Thoracic aorta endothelial cell (primary cell): Measurements from ENCODE around the gene PPID. TPM values are rescaled to one million over a fixed set of nuclear protein-coding genes. Genes with fewer than 3 reads are reported as not detected.

Source experiments
- small RNA-seq: library from RNA; depleted of rRNA; stranded (forward); fragments of <200 nt; gene quantifications from one replicate; pipeline ENCODE3, GENCODE V24; 2012
- total RNA-seq: library from RNA; depleted of rRNA; stranded (reverse); fragments of >200 nt; gene quantifications from 2 replicates; pipeline ENCODE4 v1.2.3, GENCODE V29; 2012

PPID gene
- 28.3 and 34.8 TPM in 2 replicates for total RNA-seq

DNA sequence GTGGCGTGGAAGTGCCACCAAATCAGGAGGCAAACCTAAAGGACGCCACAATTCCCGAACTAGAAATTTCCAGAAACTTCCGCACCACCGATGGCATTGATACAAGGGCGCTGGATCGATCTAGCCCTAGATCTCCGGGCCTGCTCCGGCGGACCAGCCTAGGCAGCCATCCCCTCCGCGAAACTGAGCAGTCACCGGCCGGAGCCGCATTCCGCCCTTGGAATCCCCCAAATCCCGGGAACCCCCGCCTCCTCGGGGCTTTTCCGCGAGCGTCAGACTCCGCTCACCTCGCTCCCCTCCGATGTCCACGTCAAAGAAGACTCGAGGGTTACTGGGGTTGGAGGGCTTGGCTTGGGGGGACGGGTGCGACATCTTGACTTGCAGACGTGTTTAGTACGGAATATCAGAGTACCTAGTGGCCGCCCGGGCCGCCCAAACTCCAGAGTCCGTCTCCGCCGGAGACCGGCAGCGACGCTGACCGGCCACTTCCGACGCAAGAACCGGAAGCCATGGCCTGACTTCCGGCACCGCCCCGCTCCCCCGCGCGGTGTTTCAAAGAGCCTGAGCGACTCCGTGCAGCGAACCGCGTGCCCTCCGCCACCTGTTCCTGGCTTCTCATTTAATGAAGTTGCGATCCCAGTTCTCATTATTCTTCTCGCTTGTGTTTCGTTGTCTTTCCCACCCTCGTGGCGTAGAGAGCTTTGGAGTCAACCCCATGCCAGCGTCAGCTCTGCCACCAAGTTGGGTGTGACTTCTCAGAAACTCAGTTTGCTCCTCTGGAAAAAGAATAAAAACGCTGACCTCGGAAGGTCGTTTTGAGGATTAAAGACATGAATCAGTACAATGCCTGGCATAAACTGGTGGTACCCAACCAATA is at the start of gene PPID:
PPID (minus strand) TSS at position 480 of the 877 bp plus-strand sequence; CDS start at position 372, 108 bp downstream.

DNA sequence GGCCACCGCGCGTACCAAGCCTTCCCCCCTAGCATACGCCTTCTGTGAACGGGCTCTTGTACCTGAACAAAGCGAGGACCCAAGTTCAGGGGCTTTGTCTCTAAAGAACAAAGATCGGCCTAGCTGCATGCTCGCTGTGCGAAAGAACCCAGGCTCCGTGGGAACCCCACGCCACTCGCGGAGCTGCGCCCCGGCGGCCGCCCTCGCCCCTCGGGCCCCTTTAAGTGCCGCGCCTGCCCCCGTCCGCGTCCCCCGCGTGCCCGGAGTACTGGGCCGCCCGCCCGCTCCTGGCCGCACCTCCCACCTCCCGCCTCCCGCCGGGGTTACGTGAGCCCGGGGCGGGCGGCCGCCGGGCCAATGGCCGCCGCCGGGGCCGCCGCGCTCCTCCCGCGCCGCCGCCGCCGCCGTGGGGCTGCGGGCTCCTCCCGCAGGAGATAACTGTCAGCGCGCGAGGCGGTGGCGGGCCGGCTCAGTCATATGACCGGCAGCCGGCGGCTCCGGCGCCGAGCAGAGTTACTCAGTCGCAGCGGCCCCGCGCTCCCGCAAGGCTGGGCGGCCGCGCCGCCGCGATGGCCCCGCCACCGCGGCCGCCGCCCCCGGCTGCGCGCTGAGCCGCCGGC is 45.5 kb upstream of the PPID start, which contains the start of gene FNIP2:
FNIP2 (plus strand) TSS at position 472 of the 620 bp plus-strand sequence. CDS start 187 bp downstream, outside the sequence.

DNA sequence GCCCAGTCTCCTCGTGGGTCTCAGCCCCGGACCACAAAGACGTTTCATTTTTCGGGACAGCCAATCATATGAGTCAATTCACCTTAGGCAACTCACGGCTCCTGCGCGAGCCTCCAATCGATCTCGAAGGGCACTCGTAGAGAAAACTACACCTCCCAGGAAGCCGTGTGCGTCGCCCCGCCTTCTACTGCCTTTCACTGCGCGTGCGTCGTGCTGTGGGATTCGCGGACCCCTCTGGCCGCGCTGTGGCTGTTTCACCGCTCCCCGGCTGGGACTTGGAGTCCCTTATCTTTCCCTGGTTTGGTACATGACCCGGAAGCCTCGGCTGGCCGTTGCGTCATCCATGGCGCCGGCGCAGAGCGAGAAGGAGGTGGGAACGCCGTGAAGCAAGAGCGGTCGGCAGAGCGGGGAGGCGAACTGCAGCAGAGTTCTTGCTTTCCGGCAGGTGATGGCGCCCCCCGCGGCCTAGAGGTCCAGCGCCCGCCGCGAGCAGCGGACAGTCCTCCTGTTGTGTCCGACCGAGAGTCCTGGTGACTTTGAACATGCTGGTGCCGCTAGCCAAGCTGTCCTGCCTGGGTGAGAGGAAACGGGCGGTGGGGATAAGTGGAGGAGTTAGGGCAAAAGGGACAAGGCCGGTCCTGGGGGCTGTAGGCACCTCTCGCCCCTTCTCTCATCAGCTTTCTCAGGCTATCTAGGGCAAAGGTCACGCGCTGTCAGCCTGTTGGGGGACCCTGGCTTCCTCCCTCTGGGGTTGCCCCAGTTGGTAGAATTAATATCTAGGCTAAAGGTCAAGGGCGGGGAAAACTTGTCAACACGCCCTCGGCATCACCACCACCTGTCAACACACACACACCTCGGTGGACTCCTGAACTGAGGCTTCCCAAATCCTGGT is 51.0 kb downstream of the PPID start, which contains the start of gene ETFDH:
ETFDH (plus strand) TSS at position 382 of the 892 bp plus-strand sequence; CDS start at position 543, 161 bp downstream.

DNA sequence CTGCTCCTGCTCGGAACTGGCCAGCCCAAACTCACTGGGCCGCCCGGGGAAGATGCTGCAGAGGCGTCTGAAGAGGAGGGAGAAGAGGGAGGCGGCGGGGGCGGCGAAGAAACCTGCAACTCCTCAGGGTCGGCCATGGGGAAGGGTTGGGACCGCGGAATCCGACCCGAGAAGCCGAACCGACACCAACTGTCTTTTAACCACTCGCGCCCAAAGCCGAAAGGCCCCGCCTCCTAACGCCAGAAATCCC is 51.6 kb downstream of the PPID start, which contains the start of gene C4orf46:
C4orf46 (minus strand) TSS at position 223 of the 250 bp plus-strand sequence; CDS start at position 137, 86 bp downstream.

Small RNA genes lying within 50 kb of the gene (small RNA-seq; reads per million reads assigned to genes)
- gene RF00012: not detected

Other genes starting within 250 kb of the PPID start
- gene RXFP1, start 201.5 kb downstream of the PPID start, total RNA-seq: not detected in 2 replicates
- gene C4orf46, start 51.5 kb downstream of the PPID start, total RNA-seq: 25.1 and 34.8 TPM in 2 replicates
- 26.0 and 32.0 TPM in 2 replicates for gene ETFDH, start 51.1 kb downstream of the PPID start, total RNA-seq
- 21.0 and 24.2 TPM in 2 replicates for gene FNIP2, start 45.6 kb upstream of the PPID start, total RNA-seq